ENCODE measurements around the gene COL24A1. TPM values are rescaled to one million over a fixed set of nuclear protein-coding genes. Genes with fewer than 3 reads are reported as not detected.

Gene COL24A1
- total RNA-seq, 2 experiments from 2014 or later: not detected

GRCh38 chr1:86176226-86176625, 19.7 kb upstream of the COL24A1 start:
- H3K4me1 Mint-ChIP-seq: no peaks in the 10 kb centered on the region
- peaks cover 1% of the 10 kb centered on the region for H3K27me3 Mint-ChIP-seq
- H3K36me3 Mint-ChIP-seq (ENCODE audit: low read depth): no peaks in the 10 kb centered on the region
- ChIA-PET POLR2A (no interaction called here), CTCF (no interaction called here)
- DNase-seq: no peak
- H3K27ac Mint-ChIP-seq: no peak overlapping the region
- no peak overlapping the region for H3K4me3 Mint-ChIP-seq
- H3K9me3 Mint-ChIP-seq: no peaks in the 10 kb centered on the region

- ChIA-PET POLR2A (no interaction called here), CTCF (no interaction called here)
- H3K9me3 Mint-ChIP-seq: no peaks in the 10 kb centered on the region
- H3K4me1 Mint-ChIP-seq: no peaks in the 10 kb centered on the region
- peaks cover 1% of the 10 kb centered on the region for H3K27me3 Mint-ChIP-seq
- H3K4me3 Mint-ChIP-seq: no peak overlapping the region
- no peak overlapping the region for H3K27ac Mint-ChIP-seq
- H3K36me3 Mint-ChIP-seq (ENCODE audit: low read depth): no peaks in the 10 kb centered on the region
- DNase-seq: no peak
Observed at GRCh38 chr1:86175756-86176155, 19.2 kb upstream of the COL24A1 start.

- POLR2A ChIA-PET: no interaction called here
- CTCF ChIA-PET: no interaction called here
Observed at GRCh38 chr1:86169625-86170024, 13.1 kb upstream of the COL24A1 start.

DNA sequence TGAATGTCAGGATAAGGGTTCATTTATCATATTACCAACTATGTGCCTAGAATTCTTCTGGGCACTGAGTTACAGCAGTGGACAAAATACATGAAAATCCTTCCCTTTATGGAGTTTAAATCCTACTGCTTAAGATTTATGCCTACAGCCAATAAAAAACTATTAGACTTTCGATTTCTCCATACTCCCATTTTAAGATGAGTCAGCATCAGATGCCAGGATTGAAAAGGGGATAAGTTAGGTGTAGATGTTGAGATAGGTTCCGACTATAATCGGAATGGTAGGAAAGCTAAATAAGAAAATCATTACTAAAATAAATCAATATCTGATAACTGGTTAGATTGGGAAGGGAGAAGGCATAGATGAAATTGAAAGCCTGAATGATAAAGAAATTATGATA, 3.2 kb upstream of the COL24A1 start:
- Mint-ChIP-seq H3K27ac (no peak overlapping the region), H3K4me1 (peaks cover 9% of the 10 kb centered on the region), H3K4me3 (no peak overlapping the region), H3K27me3 (peaks cover 32% of the 10 kb centered on the region), H3K9me3 (peaks cover 1% of the 10 kb centered on the region), H3K36me3 (ENCODE audit: low read depth) (no peaks in the 10 kb centered on the region)
- no peak for DNase-seq
- CTCF ChIA-PET: interaction anchor here (1.2 kb wide), 1 partner anchor 14 kb away, joined by 3 read pairs; no protein-coding TSS in a partner anchor
- POLR2A ChIA-PET: no interaction called here

More at GRCh38 chr1:86169625-86170024, 13.1 kb upstream of the COL24A1 start:
- Mint-ChIP-seq H3K27ac (no peak overlapping the region), H3K36me3 (ENCODE audit: low read depth) (no peaks in the 10 kb centered on the region), H3K4me1 (no peaks in the 10 kb centered on the region), H3K4me3 (no peak overlapping the region), H3K9me3 (peaks cover 4% of the 10 kb centered on the region), H3K27me3 (no peaks in the 10 kb centered on the region)
- no peak for DNase-seq

GRCh38 chr1:86155807-86156565, 586 bp downstream of the COL24A1 start:
- no peak overlapping the region for H3K4me3 Mint-ChIP-seq
- peaks cover 9% of the 10 kb centered on the region for H3K4me1 Mint-ChIP-seq
- H3K36me3 Mint-ChIP-seq (ENCODE audit: low read depth): no peaks in the 10 kb centered on the region
- DNase-seq: no peak
- POLR2A ChIA-PET: interaction anchor here (0.5 kb wide), 1 partner anchor 181 kb away, joined by 3 read pairs; no protein-coding TSS in a partner anchor
- no peak overlapping the region for H3K27ac Mint-ChIP-seq
- peaks cover 41% of the 10 kb centered on the region for H3K27me3 Mint-ChIP-seq
- H3K9me3 Mint-ChIP-seq: no peaks in the 10 kb centered on the region
- CTCF ChIA-PET: no interaction called here

- ChIA-PET POLR2A (no interaction called here), CTCF (no interaction called here)
- H3K27me3 Mint-ChIP-seq: peaks cover 41% of the 10 kb centered on the region
- no peaks in the 10 kb centered on the region for H3K9me3 Mint-ChIP-seq
- H3K4me3 Mint-ChIP-seq: no peak overlapping the region
- peaks cover 9% of the 10 kb centered on the region for H3K4me1 Mint-ChIP-seq
- DNase-seq: no peak
- H3K27ac Mint-ChIP-seq: no peak overlapping the region
- H3K36me3 Mint-ChIP-seq (ENCODE audit: low read depth): no peaks in the 10 kb centered on the region
Observed at GRCh38 chr1:86155051-86155806, 1.3 kb downstream of the COL24A1 start.

DNA sequence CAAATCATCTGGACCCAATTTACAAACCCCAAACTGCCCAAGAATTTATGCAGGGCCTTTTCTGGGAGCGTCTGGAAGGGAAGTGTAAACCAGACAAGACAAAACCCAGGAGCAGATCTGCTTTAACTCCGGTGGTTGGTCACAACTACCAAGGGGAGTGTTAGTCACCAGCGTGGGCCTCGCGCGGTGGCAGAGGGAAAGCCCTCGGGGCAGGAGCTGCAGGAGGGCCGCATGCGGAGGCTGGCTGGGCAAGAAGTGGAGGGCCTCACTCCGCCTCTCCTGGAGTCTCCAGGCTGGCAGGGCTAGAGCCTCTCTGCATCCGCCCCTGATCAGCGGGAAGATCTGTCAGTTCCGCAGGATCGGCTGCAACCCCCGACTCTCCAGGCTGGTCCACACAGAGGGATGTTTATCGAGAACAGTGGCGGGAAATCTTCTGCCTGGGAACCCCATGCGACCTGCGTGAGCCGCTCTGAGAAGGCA, 2.0 kb downstream of the COL24A1 start:
- no peak for DNase-seq
- H3K27ac Mint-ChIP-seq: no peak overlapping the region
- peaks cover 41% of the 10 kb centered on the region for H3K27me3 Mint-ChIP-seq
- CTCF ChIA-PET: no interaction called here
- peaks cover 9% of the 10 kb centered on the region for H3K4me1 Mint-ChIP-seq
- H3K9me3 Mint-ChIP-seq: no peaks in the 10 kb centered on the region
- no peak overlapping the region for H3K4me3 Mint-ChIP-seq
- POLR2A ChIA-PET: no interaction called here
- H3K36me3 Mint-ChIP-seq (ENCODE audit: low read depth): no peaks in the 10 kb centered on the region

DNA sequence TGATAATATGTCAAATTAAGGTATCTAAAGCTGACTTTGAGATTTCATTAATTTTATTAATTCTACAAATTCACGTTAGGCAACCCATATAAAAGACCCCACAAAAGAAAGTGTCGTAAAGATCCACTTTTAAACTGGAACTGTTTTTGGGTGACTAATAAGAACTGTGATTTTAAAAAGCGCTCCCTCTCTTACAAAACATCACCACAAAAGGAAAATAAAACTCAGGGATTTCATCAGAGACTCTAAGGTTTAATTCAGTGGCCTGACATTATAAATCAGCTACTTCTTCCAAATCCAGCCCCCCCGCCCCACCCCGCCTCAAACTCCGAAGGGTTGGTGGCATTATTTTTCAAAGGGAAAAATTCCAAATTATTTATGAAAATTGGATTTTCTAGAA, 2.7 kb downstream of the COL24A1 start:
- ChIA-PET POLR2A (no interaction called here), CTCF (no interaction called here)
- peaks cover 9% of the 10 kb centered on the region for H3K4me1 Mint-ChIP-seq
- no peak overlapping the region for H3K4me3 Mint-ChIP-seq
- no peaks in the 10 kb centered on the region for H3K36me3 Mint-ChIP-seq (ENCODE audit: low read depth)
- no peak for DNase-seq
- H3K9me3 Mint-ChIP-seq: no peaks in the 10 kb centered on the region
- H3K27me3 Mint-ChIP-seq: peaks cover 39% of the 10 kb centered on the region
- no peak overlapping the region for H3K27ac Mint-ChIP-seq

GRCh38 chr1:86152887-86153286, 3.7 kb downstream of the COL24A1 start:
- H3K27me3 Mint-ChIP-seq: peaks cover 35% of the 10 kb centered on the region

GRCh38 chr1:86151427-86151826, 5.1 kb downstream of the COL24A1 start:
- Mint-ChIP-seq H3K4me1 (peaks cover 3% of the 10 kb centered on the region), H3K27me3 (peaks cover 23% of the 10 kb centered on the region), H3K9me3 (no peaks in the 10 kb centered on the region), H3K36me3 (ENCODE audit: low read depth) (no peaks in the 10 kb centered on the region), H3K27ac (no peak overlapping the region), H3K4me3 (no peak overlapping the region)
- ChIA-PET CTCF (no interaction called here), POLR2A (no interaction called here)
- DNase-seq: no peak

More at GRCh38 chr1:86152887-86153286, 3.7 kb downstream of the COL24A1 start:
- POLR2A ChIA-PET: no interaction called here
- Mint-ChIP-seq H3K4me1 (peaks cover 9% of the 10 kb centered on the region), H3K27ac (no peak overlapping the region), H3K36me3 (ENCODE audit: low read depth) (no peaks in the 10 kb centered on the region), H3K4me3 (no peak overlapping the region), H3K9me3 (no peaks in the 10 kb centered on the region)
- CTCF ChIA-PET: no interaction called here
- DNase-seq: no peak

DNA sequence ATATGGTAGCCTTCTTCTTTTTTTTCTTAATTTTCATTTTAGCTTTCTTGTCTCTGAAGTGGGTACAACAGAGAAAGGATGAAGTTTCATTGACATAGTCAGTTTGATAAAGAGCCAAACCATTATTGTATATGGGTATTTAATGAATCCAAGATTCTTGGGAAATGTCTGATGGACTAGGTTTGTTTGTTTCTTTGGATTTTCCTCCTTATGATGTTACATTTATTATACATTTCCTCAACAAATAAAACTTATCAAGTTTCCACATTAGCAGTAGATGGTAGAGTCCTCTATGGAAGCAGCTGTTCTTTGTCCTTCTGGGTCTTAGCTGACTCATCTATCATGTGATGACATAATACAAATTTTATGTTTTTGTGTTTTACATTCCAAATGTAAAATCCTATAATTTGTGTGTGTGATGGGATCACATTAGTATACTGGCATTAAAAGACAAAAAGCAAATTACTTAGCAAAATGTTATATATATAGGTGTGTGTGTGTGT, 6.0 kb downstream of the COL24A1 start:
- Mint-ChIP-seq H3K4me1 (no peaks in the 10 kb centered on the region), H3K27me3 (peaks cover 15% of the 10 kb centered on the region), H3K4me3 (no peak overlapping the region), H3K27ac (no peak overlapping the region), H3K9me3 (no peaks in the 10 kb centered on the region), H3K36me3 (ENCODE audit: low read depth) (no peaks in the 10 kb centered on the region)
- DNase-seq: no peak
- CTCF ChIA-PET: no interaction called here
- POLR2A ChIA-PET: no interaction called here

- peaks cover 7% of the 10 kb centered on the region for H3K27me3 Mint-ChIP-seq
- ChIA-PET POLR2A (no interaction called here), CTCF (no interaction called here)
- no peak overlapping the region for H3K4me3 Mint-ChIP-seq
- no peaks in the 10 kb centered on the region for H3K9me3 Mint-ChIP-seq
- no peaks in the 10 kb centered on the region for H3K4me1 Mint-ChIP-seq
- H3K36me3 Mint-ChIP-seq (ENCODE audit: low read depth): no peaks in the 10 kb centered on the region
- no peak for DNase-seq
- no peak overlapping the region for H3K27ac Mint-ChIP-seq
Observed at GRCh38 chr1:86149591-86149990, 7.0 kb downstream of the COL24A1 start.

DNA sequence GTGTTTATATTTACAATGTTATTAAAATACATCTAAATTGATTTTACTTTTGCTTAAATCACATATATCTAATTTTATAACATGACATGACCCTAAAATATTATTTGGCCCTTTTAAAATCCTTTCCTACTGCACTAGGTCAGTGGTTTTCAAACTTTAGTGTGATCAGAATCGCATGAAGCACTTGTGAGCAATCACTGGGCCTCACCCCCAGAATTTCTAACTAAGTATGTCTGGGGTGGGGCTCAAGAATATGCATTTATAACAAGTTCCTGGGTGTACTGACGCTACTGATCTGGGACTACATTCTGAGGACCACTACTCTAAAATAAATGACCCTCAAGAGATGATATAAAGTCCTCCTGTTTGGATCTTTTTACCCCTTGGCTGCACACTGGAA, 8.8 kb downstream of the COL24A1 start:
- H3K4me3 Mint-ChIP-seq: no peak overlapping the region
- H3K4me1 Mint-ChIP-seq: no peaks in the 10 kb centered on the region
- no peak for DNase-seq
- no peak overlapping the region for H3K27ac Mint-ChIP-seq
- H3K27me3 Mint-ChIP-seq: no peaks in the 10 kb centered on the region
- POLR2A ChIA-PET: no interaction called here
- no peaks in the 10 kb centered on the region for H3K9me3 Mint-ChIP-seq
- no peaks in the 10 kb centered on the region for H3K36me3 Mint-ChIP-seq (ENCODE audit: low read depth)
- CTCF ChIA-PET: interaction anchor here (0.6 kb wide), 1 partner anchor 20 kb away, joined by 3 read pairs; no protein-coding TSS in a partner anchor
